Epithelial cell of esophagus (primary cell): Measurements from ENCODE around the gene ZNF672.
"Not testable (repeated sequence)": the region's sequence is repeated elsewhere in the genome, so short reads cannot be mapped to it uniquely, and the experiment has no call there.

Experiments
- DNase-seq: peaks from one replicate; pipeline ENCODE4 v3.0.0; 2010; ENCODE audit warnings: low read depth
- H3K4me3 ChIP-seq: 2 replicates; pipeline ENCODE4 v1.5.1; 2011; ENCODE audit warnings: mild to moderate bottlenecking, low read length, control low read depth
- TF ChIP-seq, protein P1 (sequence below): IDR thresholded peaks from 2 replicates; pipeline ENCODE4 v1.5.1; 2011; ENCODE audit warnings: low read depth, mild to moderate bottlenecking, low read length, control low read depth, inconsistent platforms; ENCODE audit not compliant: insufficient read depth; ENCODE audit errors: missing control alignments

ZNF672 gene

DNA sequence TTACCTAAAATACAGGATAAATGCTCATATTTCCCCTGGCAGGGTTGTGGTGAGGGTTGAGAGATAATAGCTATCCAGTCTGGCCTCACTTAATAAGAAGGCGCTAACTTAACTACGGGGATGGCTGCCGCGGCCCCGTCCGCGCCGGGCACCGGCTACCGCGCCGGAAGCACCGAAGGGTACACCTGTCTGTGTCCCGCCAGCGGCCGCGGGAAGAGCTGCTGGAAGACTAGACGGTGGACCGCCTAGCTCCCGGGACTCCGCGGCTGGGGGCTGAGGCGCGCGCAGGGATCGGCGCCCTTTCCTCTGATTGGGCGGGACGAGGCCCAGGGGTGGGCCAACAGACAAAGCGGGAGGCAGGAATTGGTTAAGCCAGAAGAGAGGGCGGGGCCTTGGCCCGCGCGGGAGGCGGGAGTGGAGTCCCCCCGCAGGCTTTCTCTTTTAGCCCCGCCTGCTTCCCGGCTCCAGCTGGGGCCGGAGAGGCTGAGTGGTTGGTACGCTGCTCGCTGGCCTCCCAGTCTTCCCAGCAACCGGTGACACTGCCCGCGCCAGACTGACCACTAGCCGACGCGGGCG lies at the start of gene ZNF672:
ZNF672 (plus strand) TSS at position 444 of the 576 bp plus-strand sequence. CDS start 9,051 bp downstream, outside the sequence.
- peak; percentile 98 for DNase-seq
- TF ChIP-seq, protein P1, sequence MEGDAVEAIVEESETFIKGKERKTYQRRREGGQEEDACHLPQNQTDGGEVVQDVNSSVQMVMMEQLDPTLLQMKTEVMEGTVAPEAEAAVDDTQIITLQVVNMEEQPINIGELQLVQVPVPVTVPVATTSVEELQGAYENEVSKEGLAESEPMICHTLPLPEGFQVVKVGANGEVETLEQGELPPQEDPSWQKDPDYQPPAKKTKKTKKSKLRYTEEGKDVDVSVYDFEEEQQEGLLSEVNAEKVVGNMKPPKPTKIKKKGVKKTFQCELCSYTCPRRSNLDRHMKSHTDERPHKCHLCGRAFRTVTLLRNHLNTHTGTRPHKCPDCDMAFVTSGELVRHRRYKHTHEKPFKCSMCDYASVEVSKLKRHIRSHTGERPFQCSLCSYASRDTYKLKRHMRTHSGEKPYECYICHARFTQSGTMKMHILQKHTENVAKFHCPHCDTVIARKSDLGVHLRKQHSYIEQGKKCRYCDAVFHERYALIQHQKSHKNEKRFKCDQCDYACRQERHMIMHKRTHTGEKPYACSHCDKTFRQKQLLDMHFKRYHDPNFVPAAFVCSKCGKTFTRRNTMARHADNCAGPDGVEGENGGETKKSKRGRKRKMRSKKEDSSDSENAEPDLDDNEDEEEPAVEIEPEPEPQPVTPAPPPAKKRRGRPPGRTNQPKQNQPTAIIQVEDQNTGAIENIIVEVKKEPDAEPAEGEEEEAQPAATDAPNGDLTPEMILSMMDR = no peak
- peak within 1 kb of the TSS; percentile 87 for H3K4me3 ChIP-seq

DNA sequence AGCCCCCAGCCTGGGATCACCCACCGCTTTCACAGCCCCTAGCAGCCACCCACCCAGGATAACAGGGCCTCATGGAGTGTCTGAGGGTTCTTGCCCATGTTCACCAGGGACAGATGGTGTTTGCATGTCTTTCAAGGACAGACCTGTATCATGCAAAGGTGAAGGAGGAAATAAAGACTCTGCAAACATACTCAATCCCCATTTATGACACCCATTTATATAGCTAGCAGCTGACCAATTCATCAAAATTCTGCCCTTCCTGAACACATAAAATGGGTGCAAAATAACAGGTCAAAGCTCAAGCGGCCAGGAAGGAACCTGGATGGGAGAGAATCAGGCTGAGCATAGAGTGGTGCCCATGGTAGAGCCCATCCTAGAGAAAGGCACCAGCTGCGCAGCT lies 49.7 kb upstream of the ZNF672 start:
- TF ChIP-seq, protein P1 = no peak
- no peak for DNase-seq

DNA sequence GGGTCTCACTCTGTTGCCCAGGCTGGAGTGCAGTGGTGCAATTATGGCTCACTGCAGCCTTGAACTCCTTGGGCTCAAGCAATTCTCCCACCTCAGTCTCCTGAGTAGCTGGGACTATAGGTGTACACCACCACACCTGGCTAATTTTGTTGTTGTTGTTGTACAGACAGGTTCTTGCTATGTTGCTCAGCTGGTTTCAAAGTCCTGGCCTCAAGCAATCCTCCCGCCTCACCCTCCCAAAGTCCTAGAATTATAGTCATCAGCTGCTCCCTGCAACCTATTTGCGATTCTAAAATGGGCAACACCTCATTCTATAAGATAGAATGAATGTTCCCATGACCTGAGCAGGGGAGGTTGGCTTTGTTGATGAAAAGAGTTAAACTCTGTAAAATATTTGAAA lies 48.7 kb upstream of the ZNF672 start:
- peak; percentile 71 for DNase-seq
- H3K4me3 ChIP-seq = not testable (repeated sequence)

More for the DNA sequence above, 49.7 kb upstream of the ZNF672 start:
- no peak overlapping the region for H3K4me3 ChIP-seq

DNA sequence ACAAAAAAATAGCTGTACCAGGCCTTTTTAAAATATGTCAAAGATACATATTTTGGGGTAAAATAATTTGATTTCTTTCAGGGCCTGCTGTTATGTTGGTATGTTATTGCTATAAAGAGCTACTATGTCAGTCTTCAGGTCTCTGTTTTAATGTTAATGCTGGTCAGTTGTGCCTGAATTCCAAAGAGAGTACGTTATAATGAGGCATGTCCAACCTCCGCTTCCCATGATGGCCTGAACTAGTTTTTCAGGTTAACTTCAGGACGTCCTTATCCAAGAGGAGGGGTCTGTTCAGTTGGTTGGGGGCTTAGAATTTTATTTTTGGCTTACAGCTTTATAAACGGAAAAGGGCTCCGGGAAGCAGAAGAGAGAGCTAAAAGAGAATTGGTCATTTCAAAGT lies 47.6 kb upstream of the ZNF672 start:
- H3K4me3 ChIP-seq = no peak overlapping the region
- DNase-seq = no peak
- TF ChIP-seq, protein P1 = no peak

DNA sequence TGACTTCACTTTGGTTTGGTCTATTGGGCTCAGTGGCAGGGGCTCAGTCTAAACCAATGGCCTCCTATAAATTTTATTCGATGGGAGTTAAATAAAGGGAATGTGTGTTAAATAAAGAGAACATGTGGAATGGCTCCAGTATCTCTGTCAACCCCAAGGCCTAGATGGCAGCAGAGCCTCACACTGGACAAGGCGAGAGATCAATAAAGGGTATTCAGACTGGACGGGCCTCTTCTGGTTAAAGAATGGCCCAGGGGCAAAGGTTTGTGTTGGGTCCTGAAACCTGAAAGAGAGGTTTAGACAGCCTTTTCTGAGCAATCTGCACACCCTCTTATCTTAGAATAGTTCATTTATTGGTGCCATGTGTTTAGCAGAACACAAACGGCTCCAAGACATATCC lies 47.0 kb upstream of the ZNF672 start:
- no peak overlapping the region for H3K4me3 ChIP-seq
- no peak for DNase-seq
- TF ChIP-seq, protein P1 = no peak

DNA sequence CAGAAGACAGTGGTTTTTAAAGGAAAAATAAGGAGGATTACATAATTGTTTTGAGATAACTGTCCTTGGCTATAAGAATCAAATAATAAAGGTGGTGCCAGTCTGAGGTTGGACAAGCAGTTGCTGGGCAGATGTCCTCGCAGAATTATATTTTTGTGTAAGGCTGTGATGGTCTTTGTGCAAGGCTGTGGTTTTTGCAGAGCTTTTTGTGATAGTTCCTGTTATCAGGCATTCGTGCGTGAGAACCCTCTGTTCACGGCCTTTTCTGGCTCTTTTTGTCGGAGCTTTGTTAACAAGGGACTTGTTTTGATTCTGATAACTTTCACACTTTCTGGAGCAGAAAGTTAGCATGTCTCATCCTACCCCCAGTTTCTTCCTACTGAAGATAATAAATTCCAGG lies 45.7 kb upstream of the ZNF672 start:
- no peak for DNase-seq
- H3K4me3 ChIP-seq = no peak overlapping the region
- TF ChIP-seq, protein P1 = no peak

DNA sequence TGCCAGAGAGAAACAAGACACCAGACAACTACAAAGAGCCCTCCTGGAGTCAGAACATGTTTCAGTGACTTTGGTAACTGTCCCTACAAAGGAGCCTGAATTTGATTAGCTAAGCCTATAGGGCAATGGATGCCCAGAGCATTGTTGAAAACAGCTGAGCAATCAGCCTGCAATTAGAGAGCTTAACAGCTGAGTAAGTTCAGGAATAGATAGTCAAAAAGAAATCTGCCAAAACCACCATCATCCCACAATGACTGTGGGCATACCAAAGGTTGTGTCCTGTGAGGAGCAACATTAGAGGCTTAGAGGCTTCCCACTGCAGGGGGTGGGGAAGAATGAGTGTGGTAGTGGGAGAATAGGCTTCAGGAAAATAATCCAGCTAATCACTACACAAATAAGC lies 44.4 kb upstream of the ZNF672 start:
- no peak overlapping the region for H3K4me3 ChIP-seq
- peak; percentile 6 for DNase-seq
- TF ChIP-seq, protein P1 = no peak

DNA sequence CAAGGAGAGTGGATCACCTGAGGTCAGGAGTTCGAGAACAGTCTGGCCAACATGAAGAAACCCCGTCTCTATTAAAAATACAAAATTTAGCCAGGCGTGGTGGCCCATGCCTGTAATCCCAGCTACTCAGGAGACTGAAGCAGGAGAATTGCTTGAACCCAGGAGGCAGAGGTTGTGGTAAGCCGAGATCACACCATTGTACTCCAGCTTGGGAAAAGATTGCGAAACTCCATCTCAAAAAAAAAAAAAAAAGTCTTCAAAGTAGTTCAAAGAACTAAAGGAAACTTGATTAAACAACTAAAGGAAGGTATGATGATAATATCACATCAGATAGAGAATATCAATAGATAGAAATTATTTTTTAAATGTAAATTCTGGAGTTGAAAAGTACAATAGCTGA lies 43.4 kb upstream of the ZNF672 start:
- not testable (repeated sequence) for DNase-seq, H3K4me3 ChIP-seq
